NCI-H1436 (cell line): ENCODE measurements around the gene AKT3.

Experiments used
- DNase-seq: peaks from one replicate; lab custom pipeline; 2025; lab: John Stamatoyannopoulos, UW

The AKT3 gene

GRCh38 chr1:243487649-243488227 is 362.3 kb downstream of the AKT3 start:
- no peak for DNase-seq

GRCh38 chr1:243487036-243487648 is 362.9 kb downstream of the AKT3 start:
- no peak for DNase-seq

DNA sequence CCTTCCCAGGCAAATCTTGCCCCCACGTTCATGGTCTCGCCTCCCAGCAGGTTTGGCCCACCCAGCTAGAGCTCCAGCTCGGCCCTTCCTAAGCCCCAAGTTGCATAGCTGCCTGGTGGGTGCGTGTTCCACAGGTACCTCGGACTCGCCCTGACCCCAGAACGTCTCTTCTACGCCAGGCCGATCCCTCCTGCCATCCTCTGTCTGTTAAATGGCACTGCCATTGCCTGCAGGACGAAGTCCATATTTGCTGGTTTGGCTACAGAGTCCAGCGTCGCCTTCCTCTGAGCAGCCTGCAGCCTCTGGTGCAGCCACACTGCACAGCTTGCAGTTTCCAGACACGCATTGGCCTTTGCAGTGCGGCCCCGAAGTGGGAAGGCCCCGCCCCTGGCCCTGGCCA is 366.1 kb downstream of the AKT3 start:
- DNase-seq, result no peak

DNA sequence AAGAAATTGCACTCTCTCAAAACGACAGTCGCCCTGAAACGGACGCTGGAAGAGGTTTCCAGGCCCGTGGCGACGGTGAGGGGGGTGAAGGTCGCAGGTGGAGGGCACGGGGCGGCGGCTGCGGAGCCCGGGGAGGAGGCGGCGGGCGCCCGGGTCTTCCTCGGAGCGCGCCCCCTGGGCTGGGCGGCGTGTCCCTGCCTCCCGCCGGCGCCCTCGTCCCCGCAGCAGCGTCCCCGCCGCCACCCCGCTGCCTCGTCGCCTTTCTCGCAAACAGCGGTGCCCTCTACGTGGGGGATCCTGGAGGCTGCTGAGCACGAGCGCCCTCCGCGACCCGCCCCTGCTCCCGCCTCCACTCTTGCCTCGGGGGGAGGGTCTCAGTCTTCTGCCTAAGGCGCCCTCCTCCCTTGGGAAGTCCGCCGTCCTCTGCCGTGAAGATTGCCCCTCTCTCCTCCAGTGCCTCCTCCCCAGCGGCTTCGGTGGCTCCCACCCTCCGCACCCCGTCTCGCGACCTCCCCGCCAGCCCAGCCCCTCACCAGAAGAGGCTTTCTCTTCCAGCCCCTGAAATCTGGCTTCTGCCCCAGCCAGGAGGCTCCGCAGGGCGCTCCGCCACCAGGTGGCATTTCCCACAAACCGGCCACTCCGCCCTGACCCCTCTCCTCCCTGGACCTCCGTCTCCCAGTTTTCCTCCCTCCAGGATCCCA is 366.8 kb downstream of the AKT3 start:
- no peak for DNase-seq

DNA sequence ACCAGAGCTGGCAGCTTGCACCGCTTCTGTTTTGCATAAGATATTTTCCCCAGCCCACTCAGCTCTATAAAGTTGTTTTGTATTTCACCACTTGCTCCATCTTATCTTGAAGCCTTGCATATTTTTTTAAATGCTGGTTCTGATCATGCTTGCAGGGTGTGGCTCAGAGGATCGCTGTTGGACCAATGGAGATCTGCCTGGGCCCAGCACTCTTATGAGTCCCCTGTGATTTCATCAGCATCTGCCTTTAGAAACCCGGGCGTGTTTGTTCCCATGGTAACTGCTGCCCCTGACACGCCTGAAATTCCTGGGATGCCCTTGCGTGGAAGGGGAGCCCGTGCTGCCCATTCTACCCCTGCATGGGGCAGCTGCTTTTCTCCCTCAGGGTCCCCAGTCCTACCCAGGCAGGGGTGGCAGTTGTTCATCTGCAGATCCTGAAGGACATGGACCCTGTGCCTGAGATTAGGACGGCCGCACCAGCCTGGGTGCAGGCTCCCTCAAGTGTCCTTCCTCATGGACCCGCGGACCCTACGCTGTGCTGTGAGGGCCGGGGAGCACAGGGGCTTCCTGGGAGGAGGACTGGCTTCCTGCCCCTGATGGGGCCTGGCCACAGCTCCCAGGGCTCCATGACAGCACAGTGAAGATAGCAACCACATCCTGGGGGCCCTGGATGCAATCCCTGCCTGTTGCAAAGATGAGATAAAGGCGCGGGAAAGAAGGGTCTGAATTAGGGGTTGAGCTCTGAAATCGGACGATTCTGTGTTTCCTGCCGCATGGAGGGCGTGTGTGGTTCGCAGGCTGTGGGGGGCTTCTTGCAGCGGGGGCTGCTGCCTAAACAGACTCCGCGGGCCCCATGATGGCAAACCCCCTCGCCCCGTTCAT is 367.7 kb downstream of the AKT3 start:
- no peak for DNase-seq

- DNase-seq, result no peak
Observed at GRCh38 chr1:243481101-243481500, 368.9 kb downstream of the AKT3 start.

DNA sequence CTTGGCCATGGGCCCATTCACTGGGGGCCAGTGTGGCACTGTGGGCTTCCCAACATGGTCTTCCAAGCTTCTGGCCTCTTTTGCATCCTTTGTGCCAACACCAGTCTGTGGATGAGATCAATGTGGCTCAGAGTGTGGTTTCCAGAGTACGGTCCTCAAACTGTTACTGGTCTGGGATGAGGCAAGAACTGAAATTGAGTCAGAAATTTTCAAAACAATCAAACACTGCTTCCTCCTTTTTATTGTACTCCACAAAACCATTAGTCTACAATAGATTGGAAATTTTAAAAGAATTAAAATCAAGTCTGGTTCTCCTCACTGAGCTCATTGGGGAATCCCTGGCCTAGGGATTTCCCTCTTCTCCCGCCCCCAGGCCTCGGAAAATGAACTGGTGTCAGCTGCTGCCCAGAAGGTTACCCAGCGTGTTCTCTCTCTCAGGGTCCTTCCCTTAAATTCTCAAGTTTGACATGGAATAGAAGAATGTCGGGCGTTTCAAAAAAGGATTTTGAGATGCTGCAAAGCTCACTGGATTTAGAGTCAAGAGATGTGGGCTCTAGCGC is 372.2 kb downstream of the AKT3 start:
- DNase-seq, result no peak

DNA sequence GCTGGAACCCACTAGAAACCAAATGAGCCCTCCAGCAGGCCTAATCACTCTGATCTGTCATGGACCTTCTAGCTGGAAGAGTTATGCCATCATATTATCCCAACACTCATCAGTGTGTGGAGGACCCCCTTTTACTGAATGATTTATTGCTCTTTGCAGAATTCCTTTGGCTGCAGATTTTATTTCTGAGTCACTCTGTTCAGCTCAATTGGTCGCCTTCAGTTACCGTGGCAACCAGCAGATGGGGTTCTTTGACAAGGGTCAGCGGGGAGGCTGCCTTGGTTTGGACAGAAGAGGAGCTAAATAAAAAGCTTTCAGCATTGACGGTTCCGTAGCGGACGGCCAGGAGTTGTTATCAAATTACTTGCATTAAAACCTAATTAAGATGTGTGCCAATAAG is 374.1 kb downstream of the AKT3 start:
- DNase-seq, result no peak

DNA sequence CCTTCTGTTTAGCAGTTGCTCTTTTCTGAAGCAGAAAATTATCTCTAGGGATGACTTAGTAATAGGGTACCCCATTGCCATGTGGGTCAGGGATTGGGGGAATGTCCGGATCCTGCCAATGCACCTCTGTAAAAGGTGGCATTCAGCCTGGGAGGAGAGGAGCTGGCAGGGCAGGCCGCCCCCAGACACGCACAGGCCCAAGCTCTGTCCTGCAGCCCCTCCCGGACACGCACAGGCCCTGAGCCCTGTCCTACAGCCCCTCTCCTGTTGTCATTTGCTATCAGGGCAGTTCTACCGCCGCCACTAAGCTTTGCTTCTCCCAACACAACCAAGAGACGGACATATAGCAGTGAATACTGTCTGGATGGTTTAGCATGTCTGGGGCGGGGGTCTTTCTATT is 375.1 kb downstream of the AKT3 start:
- DNase-seq, result no peak

GRCh38 chr1:243474136-243474881 is 375.7 kb downstream of the AKT3 start:
- DNase-seq, result no peak

GRCh38 chr1:243473227-243474135 is 376.6 kb downstream of the AKT3 start:
- DNase-seq, result no peak

DNA sequence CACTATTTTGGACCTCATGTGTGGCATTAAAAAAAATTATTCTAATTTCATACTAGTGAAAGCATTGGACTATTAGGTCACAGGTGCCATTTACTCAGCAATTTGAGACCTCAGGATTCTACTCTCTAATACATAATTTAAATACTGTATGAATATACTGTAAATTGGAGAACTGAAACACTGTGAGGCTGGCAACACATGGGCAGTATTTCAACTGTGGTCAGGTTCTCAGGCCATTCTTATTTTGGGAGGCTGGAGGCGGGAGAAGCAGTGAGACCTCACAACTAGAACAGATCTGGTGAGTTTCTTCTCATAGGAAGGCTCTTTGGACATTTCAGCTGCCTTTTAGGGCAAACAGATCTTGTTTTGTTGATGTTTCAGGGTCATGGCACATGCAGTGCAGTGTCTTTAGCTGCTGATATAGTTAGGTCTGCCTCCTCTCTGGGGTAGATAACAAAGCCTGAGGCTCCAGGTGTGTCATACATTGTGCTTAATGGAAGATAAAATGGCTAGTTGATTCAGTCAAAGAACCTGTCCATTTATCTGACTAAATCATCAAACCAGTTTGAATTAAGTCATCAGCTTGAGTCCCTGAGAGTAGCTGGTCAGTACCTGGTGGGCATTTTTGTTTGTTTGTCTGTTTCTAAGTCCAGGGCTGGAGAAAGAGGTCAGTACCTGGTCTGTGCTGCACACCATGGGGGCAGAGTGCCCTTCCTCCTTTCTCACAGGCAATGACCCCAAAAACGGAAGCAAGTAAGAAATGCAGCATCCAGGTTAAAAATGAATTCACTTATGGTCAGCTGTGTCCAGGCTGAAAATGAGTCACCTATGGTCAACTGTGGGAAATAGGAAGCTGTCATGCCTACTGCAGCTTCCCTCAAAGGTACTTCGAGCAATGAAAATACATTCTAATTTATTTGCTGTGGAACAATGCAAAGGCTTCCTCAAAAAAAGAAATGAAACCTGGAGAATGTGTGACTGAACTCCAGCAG is 378.0 kb downstream of the AKT3 start:
- no peak for DNase-seq

- DNase-seq, result no peak
Observed at GRCh38 chr1:243471026-243471685, 378.9 kb downstream of the AKT3 start.

DNA sequence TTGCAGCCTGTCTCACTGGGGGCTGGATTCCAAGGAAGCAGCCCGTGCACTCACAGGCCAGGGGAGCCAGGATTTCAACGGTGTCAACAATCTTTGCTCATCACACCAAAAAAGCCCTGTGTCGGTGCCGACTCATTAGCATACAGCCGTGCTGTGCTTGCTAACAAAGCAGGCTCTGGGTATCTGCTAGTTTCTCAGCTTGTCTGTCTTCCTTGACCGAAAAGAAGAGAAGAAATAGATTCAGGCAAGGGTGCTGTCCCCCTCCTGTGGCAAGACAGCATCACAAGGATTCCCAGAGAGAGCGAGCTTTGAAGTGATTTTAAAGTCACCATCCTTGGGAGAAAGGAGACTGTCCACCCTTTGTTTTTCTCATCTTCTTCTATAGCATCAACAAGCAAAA is 379.5 kb downstream of the AKT3 start:
- DNase-seq, result no peak

DNA sequence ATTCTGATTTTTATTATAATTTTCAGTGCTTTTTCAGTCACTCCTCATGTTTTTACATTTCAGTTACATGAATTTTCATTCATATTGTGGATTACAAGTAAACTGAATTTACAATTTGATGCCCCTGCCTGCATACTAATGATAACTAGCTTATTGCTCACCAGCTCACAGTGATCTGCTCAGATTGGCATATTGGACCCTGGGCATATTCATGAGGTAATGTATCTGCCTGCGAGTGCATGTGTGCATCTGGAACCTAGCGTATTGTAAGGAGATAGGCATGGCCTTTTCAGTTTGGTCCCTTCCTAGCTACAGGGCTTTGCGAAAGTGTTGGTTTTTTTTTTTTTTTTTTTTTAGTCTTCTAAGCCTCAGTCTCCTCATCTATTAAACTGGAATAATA is 380.5 kb downstream of the AKT3 start:
- DNase-seq, result no peak

- DNase-seq, result no peak
Observed at GRCh38 chr1:243465738-243466137, 384.3 kb downstream of the AKT3 start.

DNA sequence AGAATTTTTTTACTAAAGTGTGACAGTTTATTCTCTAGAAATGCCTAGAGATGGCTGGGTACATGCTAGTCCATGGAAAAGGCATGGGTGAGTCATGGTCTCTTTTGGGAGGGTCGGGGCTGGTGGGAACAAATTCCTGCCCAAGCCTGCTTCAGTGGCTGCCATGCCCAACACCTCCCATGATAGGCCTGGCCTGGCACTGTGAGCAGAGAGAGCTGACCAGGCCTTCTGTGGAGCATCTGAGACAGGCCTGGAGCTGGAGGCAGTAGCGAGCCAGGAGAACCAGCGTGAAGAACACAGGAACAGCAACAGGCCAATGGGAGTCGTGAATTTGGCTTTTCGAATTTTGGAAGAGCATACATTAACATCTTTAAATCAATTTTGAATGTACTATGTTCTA is 385.0 kb downstream of the AKT3 start:
- DNase-seq, result no peak

DNA sequence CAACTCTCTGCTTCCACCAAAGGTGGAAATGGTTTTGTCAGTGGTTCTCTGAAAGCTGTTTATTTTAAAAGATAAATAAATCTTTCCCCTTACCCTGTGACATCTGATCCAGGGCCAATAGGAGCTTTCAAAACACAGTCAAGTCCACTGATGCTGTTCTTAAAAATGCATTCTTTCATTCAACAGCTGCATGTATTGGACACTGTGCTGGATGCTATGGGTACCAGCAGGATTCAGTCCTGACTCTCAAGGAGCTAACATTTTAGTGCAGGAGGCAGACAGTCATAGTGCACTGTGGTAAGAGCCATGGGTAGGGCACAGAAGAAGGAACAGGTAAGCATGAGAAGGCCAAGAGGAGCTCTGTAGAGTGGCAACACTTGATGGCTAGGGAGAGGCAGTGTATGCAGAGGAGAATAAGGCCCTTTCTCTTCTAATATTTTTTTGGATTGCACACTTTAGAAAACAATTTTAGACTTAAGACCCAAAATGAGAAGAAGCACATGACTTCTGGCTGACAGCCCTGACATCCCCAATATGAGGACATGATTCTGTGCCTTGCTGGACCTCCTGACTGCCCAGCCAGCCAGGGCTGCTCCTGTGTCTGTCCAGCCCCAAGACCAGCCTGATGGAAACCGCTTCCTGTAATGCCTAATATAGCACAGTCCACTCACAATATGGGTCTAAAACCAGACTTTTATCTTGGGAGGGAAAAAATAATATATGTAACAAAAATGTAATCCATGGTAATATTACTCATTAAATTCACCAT is 386.9 kb downstream of the AKT3 start:
- no peak for DNase-seq
